Stimulated activated CD8-positive, alpha-beta memory T cell treated with anti-CD3 and anti-CD28 coated beads, Interleukin-7, amount 100 ng/mL, for 1 hour (primary cell): ENCODE data around the gene LRRIQ3.

ENCODE experiments used
- DNase-seq, 2 donors: peaks; one replicate each; pipeline ENCODE4 v3.0.0-alpha.2; 2020; ENCODE audit warnings: low read depth in 2 of 2

The LRRIQ3 gene

DNA sequence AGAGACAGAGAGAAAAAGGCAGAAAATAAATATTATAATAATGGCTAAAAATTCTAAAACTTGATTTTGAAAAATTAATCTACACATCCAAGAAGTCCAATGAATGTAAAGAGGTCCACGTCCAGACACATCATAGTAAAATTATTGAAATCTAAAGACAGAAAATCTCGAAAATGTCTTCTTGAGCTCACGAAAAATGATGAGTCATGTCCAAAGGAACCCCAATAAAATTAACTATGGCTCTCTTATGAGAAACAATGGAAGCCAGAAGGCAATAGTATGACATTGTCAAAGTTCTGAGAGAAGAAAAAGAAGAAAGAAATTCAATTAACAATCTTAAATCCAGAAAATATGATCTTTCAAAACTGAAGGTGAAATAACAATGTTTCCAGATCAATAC is 84.6 kb downstream of the LRRIQ3 start:
- DNase-seq: no peak

DNA sequence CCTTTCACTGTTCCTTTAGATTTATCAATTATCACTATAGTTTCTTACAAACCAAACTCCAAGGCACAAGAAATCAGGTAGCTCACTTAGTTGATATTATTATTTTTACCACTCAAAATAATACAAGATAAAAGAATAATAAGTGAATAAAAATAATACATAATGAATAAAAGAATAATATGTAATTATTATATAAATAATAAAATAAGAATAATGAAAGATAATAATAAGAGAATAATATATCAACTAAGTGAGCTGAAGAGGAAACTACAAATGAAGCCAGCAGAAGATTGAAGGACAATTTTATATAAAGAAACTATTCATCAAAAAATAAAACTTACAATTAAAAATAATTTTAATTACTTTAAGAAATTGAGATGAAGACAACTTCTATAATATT is 90.6 kb downstream of the LRRIQ3 start:
- no peak for DNase-seq

DNA sequence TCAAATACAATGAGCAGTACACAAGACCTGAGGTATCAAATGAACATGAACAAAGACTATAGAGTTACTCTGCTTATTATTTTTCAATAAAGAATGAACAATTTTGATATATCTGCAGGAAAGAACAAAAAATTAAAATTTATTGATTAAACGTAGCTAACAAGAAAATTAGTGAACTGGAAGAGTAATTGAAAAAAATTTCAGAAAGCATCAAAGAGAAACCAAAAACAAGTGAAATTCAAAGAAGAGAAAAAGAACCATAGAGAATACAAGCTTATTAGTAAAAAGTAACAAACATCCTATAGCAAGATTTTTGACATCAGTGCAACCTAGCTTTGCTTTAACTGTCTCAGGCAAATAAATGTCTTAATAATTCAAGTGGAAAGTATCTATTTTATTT is 106.6 kb downstream of the LRRIQ3 start:
- no peak for DNase-seq

DNA sequence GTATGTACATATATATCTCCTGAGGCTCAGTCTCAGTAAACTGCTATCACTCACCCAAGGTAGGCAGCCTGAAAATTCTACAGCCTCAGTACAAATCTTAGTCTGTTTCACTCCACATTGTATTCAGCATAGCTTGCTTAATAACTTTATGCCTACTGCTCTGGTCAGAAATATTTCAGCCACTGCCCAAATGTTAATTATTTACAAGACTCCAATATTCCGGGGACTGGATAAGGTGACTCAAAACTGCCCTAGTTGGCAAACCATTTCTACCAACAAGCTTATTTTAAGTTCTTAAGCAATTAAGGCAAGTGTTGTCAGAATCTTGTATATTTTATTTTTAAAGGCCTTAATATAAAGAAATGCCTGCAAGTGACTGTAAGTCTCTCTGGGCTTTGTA is 114.8 kb downstream of the LRRIQ3 start:
- DNase-seq: no peak

DNA sequence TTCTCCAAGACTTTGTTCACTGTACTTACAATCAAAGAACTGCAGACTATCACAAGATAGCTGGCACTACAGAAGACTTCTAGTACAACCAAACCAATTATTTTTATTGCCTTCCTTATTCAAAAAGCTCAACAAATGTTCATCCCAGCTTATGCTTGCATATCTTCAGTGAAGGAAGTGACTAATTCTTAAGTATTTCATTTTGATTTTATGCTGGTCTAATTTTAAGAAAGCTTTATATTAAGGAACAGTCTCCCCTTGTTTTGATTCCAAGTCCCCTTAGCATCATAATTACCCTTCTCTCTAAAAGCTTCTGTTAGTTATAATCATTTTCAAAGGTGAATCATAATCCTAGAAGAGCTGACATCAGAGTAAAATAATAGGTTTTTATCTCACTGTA is 132.9 kb downstream of the LRRIQ3 start:
- no peak for DNase-seq

DNA sequence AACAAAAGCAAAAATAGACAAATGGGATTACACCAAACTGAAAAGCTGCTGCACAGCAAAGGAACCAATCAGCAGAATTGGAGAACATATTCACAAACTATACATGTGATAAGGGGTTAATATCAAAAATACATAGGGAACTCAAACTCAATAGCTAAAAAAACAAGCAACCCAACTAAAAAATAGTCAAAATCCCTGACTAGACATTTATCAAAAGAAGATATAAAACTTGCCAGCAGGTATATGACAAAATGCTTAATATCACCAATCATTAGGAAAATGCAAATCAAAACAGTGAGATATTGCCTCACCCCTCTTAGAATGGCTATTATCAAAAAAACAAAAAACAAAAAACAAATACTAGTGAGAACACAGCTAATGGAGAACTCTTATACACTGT is 140.3 kb downstream of the LRRIQ3 start:
- no peak for DNase-seq

DNA sequence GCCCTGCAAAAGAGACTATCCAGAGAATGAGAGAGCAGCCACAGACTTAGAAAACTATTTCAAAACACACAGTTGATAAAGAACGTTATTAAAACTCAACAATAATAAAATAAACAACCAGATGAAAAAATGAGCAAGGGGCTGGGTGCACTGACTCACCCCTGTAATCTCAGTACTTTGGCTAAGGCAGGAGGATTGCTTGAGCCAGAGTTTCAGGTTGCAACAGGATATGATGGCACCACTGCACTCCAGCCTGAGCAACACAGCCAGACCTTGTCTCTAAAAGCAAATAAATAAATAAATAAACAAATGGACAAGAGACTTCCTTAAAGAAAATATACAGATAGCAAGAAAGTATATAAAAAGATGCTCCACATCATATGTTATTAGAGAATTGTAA is 144.6 kb downstream of the LRRIQ3 start:
- DNase-seq: no peak

DNA sequence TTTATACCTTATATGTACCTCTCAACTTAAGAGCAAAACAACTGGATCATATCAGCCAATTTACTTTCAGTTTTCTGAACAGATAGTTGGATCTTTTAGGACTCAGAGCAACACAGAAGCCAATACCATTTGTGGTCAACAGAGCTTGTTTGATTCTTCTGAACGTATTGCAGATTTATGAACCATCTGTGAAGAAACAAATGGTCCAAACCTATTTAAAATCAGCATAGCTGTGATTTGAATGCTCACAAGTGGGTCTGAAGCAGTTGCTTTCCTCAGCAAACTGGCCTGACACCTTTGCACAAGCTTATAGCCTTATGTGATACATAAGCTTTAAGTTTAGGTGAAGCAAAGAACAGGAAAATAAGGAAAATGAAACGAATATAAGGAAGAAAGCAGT is 147.6 kb downstream of the LRRIQ3 start:
- DNase-seq: no peak

DNA sequence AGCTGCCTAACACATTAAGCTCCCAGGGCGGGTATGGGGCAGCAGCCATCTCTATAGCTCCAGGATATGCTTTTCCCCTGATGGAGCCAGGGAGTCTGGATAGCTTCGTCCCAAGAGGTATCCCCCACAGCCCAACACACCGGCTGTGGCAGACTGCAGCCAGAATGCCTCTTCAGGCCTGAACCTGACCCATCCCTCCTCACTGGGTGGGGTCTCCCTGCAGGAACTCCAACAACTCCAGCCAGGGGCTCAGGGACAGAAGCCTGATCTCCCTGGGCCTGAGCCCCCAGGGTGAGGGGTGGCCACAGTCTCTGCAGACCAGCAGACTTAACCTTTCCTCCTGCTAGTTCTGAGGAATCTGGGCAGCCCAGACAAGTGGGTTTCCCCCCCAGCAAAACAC is 159.9 kb downstream of the LRRIQ3 start:
- DNase-seq: no peak

DNA sequence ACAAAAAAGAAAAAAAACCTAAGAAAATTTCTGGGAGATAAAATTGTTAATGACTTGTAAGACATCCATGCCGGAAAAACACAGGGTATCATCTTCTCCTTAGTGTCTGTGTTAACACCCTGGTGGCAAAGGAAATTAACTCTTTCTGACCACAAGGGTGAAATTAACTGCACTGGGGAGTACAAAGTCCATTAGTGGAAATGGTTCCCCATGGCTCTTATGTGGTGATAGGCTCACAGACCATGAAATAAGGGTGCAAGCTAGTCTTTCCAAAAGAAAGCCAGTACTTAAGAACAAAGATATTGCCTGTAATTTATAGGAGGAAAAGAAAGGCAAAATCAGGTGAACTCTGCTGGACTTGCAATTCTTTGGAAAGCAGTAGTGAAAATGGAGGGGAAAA is 185.4 kb downstream of the LRRIQ3 start:
- DNase-seq: no peak

DNA sequence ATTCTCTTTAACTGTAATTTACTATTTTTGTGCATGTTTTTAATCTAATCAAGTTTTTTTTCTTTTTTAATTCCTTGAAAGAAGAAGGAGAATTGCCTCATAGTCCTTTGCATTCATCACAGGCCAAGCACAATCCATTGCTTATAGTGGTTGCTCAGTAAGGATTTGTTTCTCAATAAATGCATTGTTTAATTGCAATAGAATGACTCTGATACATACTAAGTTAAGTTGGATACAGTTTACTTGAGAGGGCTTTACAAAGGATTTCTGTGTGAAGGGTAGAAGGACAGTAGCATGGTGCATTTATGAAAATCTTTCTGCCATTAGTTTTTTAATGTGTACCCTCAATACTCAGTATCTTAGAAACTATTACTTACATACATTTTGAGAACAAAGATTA is 186.2 kb downstream of the LRRIQ3 start:
- DNase-seq: no peak

DNA sequence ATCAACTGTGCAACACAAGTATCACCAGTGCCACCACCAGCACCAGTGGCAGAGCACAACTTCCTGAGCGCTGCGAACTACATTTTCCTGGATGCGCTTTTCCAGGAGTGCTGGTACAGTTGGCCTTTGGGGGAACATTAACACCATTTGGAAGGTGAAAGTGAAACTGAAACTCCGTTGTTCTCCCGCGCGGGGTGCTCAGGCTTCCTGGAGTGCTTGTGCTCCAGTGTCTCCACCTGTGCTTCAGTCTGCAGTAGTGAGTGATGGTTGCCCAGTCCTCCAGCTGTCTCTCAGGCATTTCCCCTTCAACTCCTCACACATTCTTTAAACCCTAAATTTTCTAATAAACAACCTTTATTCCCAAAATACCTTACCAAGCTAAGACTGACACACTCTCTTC is 187.8 kb downstream of the LRRIQ3 start:
- DNase-seq: no peak

DNA sequence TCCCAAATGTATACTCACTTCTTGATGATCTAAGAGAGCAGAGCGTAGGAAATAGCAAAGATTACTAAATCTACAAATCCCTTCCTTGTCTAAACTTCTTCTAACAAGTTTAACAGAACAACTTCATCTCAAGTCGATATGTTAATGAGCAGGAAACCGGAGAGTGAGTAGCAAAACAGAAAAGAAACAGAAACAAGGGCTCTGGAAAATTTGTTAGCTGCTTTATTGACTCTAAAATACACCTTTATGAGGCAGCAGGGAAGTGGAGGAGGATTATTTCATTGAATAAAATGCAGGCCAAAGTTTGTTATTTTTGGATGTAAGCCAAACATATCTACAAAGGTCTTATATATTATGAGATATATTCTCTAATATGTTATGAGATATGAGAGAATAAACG is 192.4 kb downstream of the LRRIQ3 start:
- DNase-seq: no peak

DNA sequence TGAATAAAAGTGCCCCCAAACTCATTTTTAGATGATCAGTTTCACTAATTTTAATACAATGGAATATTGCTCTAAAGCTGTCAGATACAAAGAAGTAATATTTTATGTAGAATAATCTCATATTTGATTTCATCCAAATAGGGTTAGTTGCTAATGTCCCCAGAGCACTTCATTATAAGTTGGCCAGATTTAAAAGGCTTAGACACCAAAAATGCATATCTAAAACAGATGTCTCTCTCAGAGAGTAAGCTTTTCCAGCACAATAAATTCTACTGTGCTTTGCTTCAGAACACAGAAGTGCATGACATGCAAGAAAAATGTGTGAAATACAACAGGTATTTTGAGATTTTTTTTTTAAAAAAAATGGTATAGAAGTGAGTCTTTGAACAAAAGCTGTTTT is 194.2 kb downstream of the LRRIQ3 start:
- DNase-seq: no peak

DNA sequence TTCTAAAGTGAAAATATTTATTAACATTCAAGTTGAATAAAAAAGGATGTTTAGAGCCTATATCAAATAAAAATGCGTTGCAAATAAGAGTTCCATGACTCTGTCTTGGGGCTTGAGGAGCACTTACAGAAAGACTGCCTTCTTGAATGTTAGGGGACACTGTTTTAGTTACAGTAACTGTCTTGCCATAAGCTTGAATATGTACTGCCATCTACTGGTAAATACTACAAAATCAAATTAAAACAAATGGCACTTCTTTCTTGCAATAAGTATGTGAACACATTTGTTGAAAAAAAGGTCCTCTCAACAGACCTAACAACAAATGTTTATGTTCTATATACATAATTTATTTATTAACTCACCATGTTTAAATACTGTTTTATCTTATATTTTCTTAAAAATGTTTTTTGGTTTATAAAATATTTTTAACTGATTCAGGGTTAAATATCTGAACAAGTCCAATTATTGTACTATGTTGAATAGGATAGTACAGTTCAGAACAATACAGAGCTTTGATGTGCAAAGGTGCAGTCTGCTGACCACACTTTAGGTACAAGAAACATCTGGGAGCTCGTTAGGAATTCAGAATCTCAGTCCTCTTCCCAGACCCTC is 199.5 kb downstream of the LRRIQ3 start:
- no peak for DNase-seq

DNA sequence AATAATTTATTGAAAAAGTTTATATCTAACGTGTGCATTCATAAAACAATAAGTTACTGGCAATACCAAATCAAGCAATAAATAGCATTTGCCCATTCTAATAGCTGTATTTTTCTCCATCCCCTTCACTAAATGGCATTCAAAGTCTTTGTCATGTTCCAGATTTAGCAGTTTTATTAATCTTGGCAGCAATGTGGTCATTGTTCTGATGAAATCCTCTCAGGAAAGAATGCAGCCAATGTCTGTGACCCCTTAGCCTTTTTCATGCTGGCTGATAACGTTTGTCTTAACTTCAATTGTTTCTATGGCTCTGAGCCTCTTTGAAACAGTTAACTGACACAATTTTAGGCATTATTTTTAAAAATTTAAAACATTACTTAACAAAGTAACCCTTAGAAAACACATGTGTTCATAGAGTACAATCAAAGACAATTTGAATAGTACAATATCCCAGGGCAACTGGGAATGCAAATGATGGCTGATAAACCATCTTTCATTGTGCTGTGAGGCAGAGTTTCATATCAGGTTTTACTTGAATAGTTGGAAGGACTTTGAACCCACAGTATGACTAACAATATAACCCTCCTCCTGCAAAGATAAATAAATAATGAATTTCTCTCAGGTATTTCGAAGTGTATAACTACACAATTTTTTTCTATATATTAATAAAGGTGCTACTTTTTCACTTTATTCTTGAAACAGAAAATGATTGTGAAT is 217.5 kb downstream of the LRRIQ3 start:
- DNase-seq: no peak

DNA sequence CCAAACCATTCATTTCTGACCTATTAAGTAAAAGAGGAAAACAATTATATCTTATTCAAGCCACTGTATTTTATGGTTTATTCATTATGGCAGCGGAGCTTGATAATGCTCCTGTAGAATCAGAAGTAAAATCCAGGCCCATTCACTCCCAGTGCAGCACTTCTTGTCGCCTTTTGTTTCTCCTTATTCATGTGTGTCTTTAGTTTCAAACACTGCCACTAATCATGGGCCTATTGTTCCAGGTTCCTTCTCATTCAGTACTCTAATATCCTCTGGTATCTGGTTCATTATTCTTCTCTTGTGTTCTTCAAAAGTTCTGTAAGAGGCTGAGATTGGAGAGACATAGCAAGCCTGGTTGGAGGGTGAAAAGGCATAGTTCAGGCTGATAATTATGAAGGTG is 218.3 kb downstream of the LRRIQ3 start:
- DNase-seq: no peak

DNA sequence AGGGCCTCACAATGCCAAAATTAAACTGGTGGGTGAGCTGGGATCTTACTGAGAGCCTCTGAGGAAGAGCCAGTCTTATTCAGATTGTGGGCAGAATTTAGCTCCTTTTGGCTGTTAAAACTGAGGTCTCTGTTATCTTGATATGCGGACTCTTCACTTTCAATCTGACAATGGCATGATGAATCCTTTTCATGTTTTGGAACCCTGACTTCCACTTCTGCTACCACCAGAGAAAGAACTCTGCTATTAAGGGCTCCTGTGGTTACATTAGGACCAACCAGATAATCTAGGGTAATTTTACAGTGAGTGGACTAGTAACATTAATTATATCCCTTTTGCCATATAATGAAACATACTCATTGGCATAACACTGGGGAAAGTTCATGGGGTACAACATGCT is 219.0 kb downstream of the LRRIQ3 start:
- DNase-seq: no peak
